Gastrocnemius medialis (tissue), 4 donors: ENCODE data around the gene CPVL.

Experiments
- POLR2A ChIP-seq, 2 donors: fragments of 450-650 bp; IDR thresholded peaks; one replicate each; pipeline ENCODE4 v1.6.1; 2017; ENCODE audit warnings: antibody characterized with exemption in 2 of 2, mild to moderate bottlenecking in 2 of 2, moderate library complexity in 2 of 2
- TF ChIP-seq, protein P1 (sequence below), 5 experiments: fragments of 450-650 bp in 3 of 5; fragments of 200-600 bp in 2 of 5; sonication (generic) in 2 of 5; IDR thresholded peaks in 4 of 5; conservative IDR thresholded peaks in 1 of 5; 1 replicate in 4 of 5; 2 replicates in 1 of 5; pipeline ENCODE4 v1.5.1; 2016 to 2019; ENCODE audit warnings: antibody characterized with exemption in 5 of 5, mild to moderate bottlenecking in 3 of 5, moderate library complexity in 3 of 5

- TF ChIP-seq, protein P1, sequence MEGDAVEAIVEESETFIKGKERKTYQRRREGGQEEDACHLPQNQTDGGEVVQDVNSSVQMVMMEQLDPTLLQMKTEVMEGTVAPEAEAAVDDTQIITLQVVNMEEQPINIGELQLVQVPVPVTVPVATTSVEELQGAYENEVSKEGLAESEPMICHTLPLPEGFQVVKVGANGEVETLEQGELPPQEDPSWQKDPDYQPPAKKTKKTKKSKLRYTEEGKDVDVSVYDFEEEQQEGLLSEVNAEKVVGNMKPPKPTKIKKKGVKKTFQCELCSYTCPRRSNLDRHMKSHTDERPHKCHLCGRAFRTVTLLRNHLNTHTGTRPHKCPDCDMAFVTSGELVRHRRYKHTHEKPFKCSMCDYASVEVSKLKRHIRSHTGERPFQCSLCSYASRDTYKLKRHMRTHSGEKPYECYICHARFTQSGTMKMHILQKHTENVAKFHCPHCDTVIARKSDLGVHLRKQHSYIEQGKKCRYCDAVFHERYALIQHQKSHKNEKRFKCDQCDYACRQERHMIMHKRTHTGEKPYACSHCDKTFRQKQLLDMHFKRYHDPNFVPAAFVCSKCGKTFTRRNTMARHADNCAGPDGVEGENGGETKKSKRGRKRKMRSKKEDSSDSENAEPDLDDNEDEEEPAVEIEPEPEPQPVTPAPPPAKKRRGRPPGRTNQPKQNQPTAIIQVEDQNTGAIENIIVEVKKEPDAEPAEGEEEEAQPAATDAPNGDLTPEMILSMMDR (IDR thresholded peaks at IDR 0.05 in 4 of 5, conservative IDR thresholded peaks at IDR 0.05 in 1 of 5): no peak
- TF ChIP-seq POLR2A (IDR thresholded peaks at IDR 0.05): no peak
These were observed 7.1 kb downstream of the CPVL start for GRCh38 chr7:29139191-29139590.
